CD4-positive, alpha-beta T cell (primary cell): ENCODE results near the gene PRKCI. TPM values are rescaled to one million over a fixed set of nuclear protein-coding genes. Genes with fewer than 3 reads are reported as not detected.
"Not testable (repeated sequence)": the region's sequence is repeated elsewhere in the genome, so short reads cannot be mapped to it uniquely, and the experiment has no call there.

Experiments
- ATAC-seq: fragments of 200-7000 bp; cut with Tn5 transposase; one replicate; pipeline ENCODE4 v1.10.0; 2022; ENCODE audit warnings: mild to moderate bottlenecking; ENCODE audit not compliant: poor library complexity
- CTCF ChIA-PET: fragments of 350-600 bp; sonication (Branson Sonifier 250); formaldehyde crosslinking; loops from one replicate; lab custom pipeline; 2021; ENCODE audit warnings: antibody characterized with exemption, inconsistent platforms; lab: Charles Lee
- POLR2A ChIA-PET: fragments of 350-600 bp; sonication (Branson Sonifier 250); formaldehyde crosslinking; loops from one replicate; lab custom pipeline; 2021; ENCODE audit warnings: antibody characterized with exemption, inconsistent platforms; lab: Charles Lee
- DNase-seq, 14 experiments: peaks; one replicate each; pipeline ENCODE4 v3.0.0-alpha.2; 2013 to 2020; ENCODE audit warnings: mixed read lengths in 2 of 14
- H3K27ac ChIP-seq, 2 donors: one replicate each; pipeline versions ENCODE4 v1.5.1 to v1.7.0; 2013; ENCODE audit warnings: low read length in 2 of 2, low read depth in 1 of 2, mild to moderate bottlenecking in 1 of 2
- H3K27me3 ChIP-seq, 2 experiments: 1 replicate in 1 of 2; 2 replicates in 1 of 2; pipeline versions ENCODE4 v1.6.1 to v1.7.0; 2013; ENCODE audit warnings: low read length in 2 of 2, control low read depth in 1 of 2, mild to moderate bottlenecking in 1 of 2, moderate library complexity in 1 of 2; ENCODE audit not compliant: insufficient read depth in 2 of 2, control insufficient read depth in 1 of 2
- H3K36me3 ChIP-seq: one replicate; pipeline ENCODE4 v1.6.1; 2013; ENCODE audit warnings: low read length, control low read depth; ENCODE audit not compliant: insufficient read depth
- H3K4me1 ChIP-seq: one replicate; pipeline ENCODE4 v1.6.1; 2013; ENCODE audit warnings: low read length, control low read depth; ENCODE audit not compliant: insufficient read depth
- H3K4me3 ChIP-seq: one replicate; pipeline ENCODE4 v1.5.1; 2013; ENCODE audit warnings: mild to moderate bottlenecking, low read length, moderate library complexity
- H3K9me3 ChIP-seq, 2 experiments: 1 replicate in 1 of 2; 2 replicates in 1 of 2; pipeline versions ENCODE4 v1.6.1 to v1.7.0; 2013; ENCODE audit warnings: low read length in 2 of 2, mild to moderate bottlenecking in 2 of 2, control low read depth in 1 of 2, moderate library complexity in 1 of 2; ENCODE audit not compliant: control insufficient read depth in 1 of 2, insufficient read depth in 1 of 2
- H3K27ac Mint-ChIP-seq: one replicate; pipeline ENCODE4 v1.8.0; 2020; ENCODE audit warnings: mixed read lengths
- H3K27me3 Mint-ChIP-seq: one replicate; pipeline ENCODE4 v1.8.0; 2021; ENCODE audit warnings: mixed read lengths
- H3K36me3 Mint-ChIP-seq: one replicate; pipeline ENCODE4 v1.8.0; 2021; ENCODE audit warnings: low read depth, mixed read lengths
- H3K4me1 Mint-ChIP-seq: one replicate; pipeline ENCODE4 v1.8.0; 2021; ENCODE audit warnings: low read depth, mixed read lengths
- H3K4me3 Mint-ChIP-seq: one replicate; pipeline ENCODE4 v1.8.0; 2020; ENCODE audit warnings: mild to moderate bottlenecking, mixed read lengths
- H3K9me3 Mint-ChIP-seq: one replicate; pipeline ENCODE4 v1.8.0; 2020; ENCODE audit warnings: mixed read lengths
- CTCF ChIP-seq: fragments of 200-600 bp; IDR thresholded peaks from one replicate; pipeline ENCODE4 v1.8.0; 2022; ENCODE audit warnings: antibody characterized with exemption, mild to moderate bottlenecking
- intact Hi-C, 2 experiments: fragments of 100-400 bp; cut with DNase I in 1 of 2; cut with micrococcal nuclease in 1 of 2; formaldehyde crosslinking; loops; one replicate each; pipeline versions ENCODE4 v1.15.1 to v1.9.0; 2023 to 2025; cut with DNase I, micrococcal nuclease
- total RNA-seq, 174 experiments: library from RNA in 2 of 174; stranded (reverse) in 2 of 174; gene quantifications; one replicate each; pipeline ENCODE4 v1.2.3 and lab custom pipeline; 2021 to 2026

Gene PRKCI
- total RNA-seq, 2 experiments from 2014 or later = 16.4 to 18.0 TPM

DNA sequence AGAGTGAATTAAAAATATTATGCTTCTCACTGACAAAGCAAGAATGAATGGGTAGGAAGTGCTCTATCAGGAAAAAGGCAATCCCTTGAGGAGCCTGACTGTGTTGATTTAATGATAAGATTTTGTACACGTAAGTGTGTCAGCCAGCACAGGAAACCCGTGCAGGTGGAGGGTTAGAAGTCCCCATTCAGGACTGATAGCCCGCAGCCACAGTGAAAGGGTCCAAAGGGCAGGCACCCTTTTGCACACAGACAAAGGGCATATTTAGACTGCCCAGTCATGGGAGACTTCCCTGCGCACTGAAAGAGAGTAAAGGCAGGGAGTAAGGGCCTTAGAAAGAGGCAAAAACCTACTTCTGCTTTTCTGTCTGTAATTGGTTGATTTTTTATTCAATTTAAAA lies 108.9 kb downstream of the PRKCI start:
- no peak for ATAC-seq
- Mint-ChIP-seq H3K4me3 (no peak overlapping the region), H3K36me3 (no peaks in the 10 kb centered on the region), H3K9me3 (no peaks in the 10 kb centered on the region), H3K27ac (no peak overlapping the region), H3K27me3 (no peaks in the 10 kb centered on the region), H3K4me1 (no peaks in the 10 kb centered on the region)
- H3K27ac ChIP-seq = no peak overlapping the region
- H3K36me3 ChIP-seq = no peaks in the 10 kb centered on the region
- peaks cover 0 to 8% of the 10 kb centered on the region in 2 experiments for H3K9me3 ChIP-seq
- DNase-seq = no peak
- TF ChIP-seq CTCF = no peak
- intact Hi-C loops = no loop called here
- H3K27me3 ChIP-seq = no peaks in the 10 kb centered on the region
- POLR2A ChIA-PET = no interaction called here
- no peaks in the 10 kb centered on the region for H3K4me1 ChIP-seq
- CTCF ChIA-PET = no interaction called here
- H3K4me3 ChIP-seq = no peak overlapping the region

GRCh38 chr3:170337420-170337819 lies 115.2 kb downstream of the PRKCI start:
- H3K27me3 ChIP-seq = no peaks in the 10 kb centered on the region
- H3K4me1 ChIP-seq = no peaks in the 10 kb centered on the region
- no peak overlapping the region for H3K27ac ChIP-seq
- H3K4me3 Mint-ChIP-seq = no peak overlapping the region
- no peak overlapping the region for H3K27ac Mint-ChIP-seq
- CTCF ChIA-PET = no interaction called here
- no peak overlapping the region for H3K4me3 ChIP-seq
- POLR2A ChIA-PET = no interaction called here
- no peaks in the 10 kb centered on the region for H3K4me1 Mint-ChIP-seq
- TF ChIP-seq CTCF = no peak
- H3K9me3 ChIP-seq = peaks cover 0 to 4% of the 10 kb centered on the region in 2 experiments
- no peak for ATAC-seq
- no peaks in the 10 kb centered on the region for H3K36me3 Mint-ChIP-seq
- intact Hi-C loops = no loop called here
- no peaks in the 10 kb centered on the region for H3K36me3 ChIP-seq
- H3K9me3 Mint-ChIP-seq = peaks cover 11% of the 10 kb centered on the region
- no peaks in the 10 kb centered on the region for H3K27me3 Mint-ChIP-seq
- no peak for DNase-seq

DNA sequence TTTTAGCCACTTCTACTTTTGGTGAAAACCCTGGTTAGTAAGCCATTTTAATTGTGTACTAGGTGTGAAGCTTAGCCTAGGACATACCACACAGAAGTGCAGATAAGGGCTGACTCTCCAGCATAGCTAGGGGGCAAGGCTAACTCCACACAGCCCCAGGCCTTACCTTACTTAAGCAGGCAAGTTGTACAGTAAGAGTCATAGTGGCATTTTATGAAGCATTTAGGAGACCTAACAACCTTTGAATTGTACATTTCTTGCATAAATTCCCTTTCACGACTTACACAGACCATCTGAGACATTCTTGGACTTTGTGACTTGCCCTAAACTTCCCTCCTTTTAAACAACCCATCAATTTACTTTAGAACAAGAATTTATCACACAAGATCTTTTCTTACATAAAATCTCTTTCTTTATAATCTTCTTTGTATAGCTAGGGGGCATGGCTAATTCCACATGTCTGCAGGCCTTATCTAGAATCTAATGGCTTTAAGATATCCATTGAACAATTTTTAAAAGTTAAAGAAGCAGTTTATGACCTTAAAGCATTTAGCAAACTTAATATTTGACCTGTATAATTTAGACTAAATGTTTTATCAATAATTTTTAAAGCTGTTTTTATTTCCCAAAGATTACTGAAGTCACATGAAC lies 116.6 kb downstream of the PRKCI start:
- TF ChIP-seq CTCF = no peak
- ChIA-PET POLR2A (no interaction called here), CTCF (no interaction called here)
- intact Hi-C loops = no loop called here
- H3K4me3 Mint-ChIP-seq = no peak overlapping the region
- Histone ChIP-seq H3K4me1 (no peaks in the 10 kb centered on the region), H3K4me3 (no peak overlapping the region), H3K9me3 (peaks cover 0 to 4% of the 10 kb centered on the region in 2 experiments), H3K27me3 (no peaks in the 10 kb centered on the region), H3K27ac (no peak overlapping the region), H3K36me3 (no peaks in the 10 kb centered on the region)
- DNase-seq (no peak), ATAC-seq (no peak)
- no peak overlapping the region for H3K27ac Mint-ChIP-seq
- H3K27me3 Mint-ChIP-seq = no peaks in the 10 kb centered on the region
- H3K9me3 Mint-ChIP-seq = peaks cover 11% of the 10 kb centered on the region
- no peaks in the 10 kb centered on the region for H3K36me3 Mint-ChIP-seq
- H3K4me1 Mint-ChIP-seq = no peaks in the 10 kb centered on the region

DNA sequence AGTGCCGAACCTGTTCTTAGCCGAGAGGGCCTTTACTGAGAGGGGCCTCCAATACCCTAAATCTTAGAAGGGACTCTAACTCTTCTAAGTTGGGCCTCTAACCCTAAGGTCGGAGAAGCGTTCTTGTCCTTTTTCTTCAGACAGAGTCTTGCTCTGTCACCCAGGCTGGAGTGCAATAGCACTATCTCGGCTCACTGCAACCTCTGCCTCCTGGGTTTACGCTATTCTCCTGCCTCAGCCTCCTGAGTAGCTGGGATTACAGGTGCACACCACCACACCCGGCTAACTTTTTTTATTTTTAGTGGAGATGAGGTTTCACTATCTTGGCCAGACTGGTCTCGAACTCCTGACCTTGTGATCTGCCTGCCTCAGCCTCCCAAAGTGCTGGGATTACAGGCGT lies 120.0 kb downstream of the PRKCI start:
- H3K36me3 Mint-ChIP-seq, H3K4me1 Mint-ChIP-seq, H3K4me1 ChIP-seq, POLR2A ChIA-PET, H3K4me3 Mint-ChIP-seq, H3K9me3 ChIP-seq, ATAC-seq, H3K27ac Mint-ChIP-seq, H3K27me3 Mint-ChIP-seq, H3K4me3 ChIP-seq, H3K27me3 ChIP-seq, CTCF ChIA-PET, H3K27ac ChIP-seq, intact Hi-C loops, DNase-seq, H3K36me3 ChIP-seq: not testable (repeated sequence)
- peaks cover 10% of the 10 kb centered on the region for H3K9me3 Mint-ChIP-seq

DNA sequence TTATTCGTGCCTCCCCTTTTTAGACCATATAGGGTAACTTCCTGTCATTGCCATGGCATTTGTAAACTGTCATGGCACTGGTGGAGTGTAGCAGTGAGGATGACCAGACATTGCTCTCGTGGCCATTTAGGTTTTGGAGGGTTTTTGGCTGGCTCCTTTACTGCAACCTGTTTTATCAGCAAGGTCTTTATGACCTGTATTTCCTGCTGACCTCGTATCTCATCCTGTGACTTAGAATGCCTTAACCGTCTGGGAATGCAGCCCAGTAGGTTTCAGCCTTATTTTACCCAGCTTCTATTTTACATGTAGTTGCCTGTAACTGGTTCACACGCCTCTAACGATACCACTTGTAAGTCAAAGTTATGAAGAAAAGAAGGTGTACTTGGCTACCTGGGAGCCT lies 121.6 kb downstream of the PRKCI start:
- CTCF ChIA-PET = not testable (repeated sequence)

More for the DNA sequence above, 121.6 kb downstream of the PRKCI start:
- H3K27me3 ChIP-seq, H3K27ac ChIP-seq, H3K36me3 ChIP-seq, H3K9me3 Mint-ChIP-seq, H3K27ac Mint-ChIP-seq, H3K4me3 ChIP-seq, H3K4me1 ChIP-seq, H3K4me1 Mint-ChIP-seq, H3K4me3 Mint-ChIP-seq, H3K27me3 Mint-ChIP-seq, H3K9me3 ChIP-seq, ATAC-seq, POLR2A ChIA-PET, DNase-seq, H3K36me3 Mint-ChIP-seq, intact Hi-C loops: not testable (repeated sequence)
